ENCODE results near the gene IGFBP4.

Gene IGFBP4

DNA sequence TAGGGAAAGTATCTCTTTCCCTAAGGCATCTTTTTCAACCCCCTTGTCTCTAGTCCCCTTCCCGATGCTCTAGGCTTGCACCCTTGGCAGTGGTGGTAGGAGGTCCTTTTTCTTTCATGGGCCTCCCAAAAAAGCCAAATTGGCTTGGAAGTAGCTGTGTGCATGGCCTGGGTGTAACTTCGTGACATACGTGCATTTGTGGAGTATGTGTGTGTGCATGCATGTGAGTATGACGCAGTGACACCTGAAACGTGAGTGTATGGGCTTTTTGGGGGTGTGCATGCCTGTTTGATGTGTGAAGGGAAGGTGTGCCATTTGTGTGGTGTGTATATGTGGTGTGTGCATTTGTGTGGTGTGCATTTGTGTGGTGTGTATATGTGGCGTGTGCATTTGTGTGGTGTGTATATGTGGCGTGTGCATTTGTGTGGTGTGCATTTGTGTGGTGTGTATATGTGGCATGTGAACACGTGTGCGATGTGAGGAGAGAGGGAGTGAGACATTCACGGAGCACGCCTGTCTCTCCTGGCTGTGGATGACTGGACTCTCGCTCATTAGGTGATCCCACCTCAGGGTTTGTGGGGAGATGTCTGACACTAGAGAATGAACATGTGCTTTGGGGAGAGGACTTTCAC lies 15.7 kb downstream of the IGFBP4 start:
- POLR2A ChIA-PET: interaction anchor here (0.9 to 1.2 kb wide), 3 partner anchors 15 to 41 kb away, joined by 3 to 4 read pairs (median 3); partner anchors contain the start of gene TOP2A

DNA sequence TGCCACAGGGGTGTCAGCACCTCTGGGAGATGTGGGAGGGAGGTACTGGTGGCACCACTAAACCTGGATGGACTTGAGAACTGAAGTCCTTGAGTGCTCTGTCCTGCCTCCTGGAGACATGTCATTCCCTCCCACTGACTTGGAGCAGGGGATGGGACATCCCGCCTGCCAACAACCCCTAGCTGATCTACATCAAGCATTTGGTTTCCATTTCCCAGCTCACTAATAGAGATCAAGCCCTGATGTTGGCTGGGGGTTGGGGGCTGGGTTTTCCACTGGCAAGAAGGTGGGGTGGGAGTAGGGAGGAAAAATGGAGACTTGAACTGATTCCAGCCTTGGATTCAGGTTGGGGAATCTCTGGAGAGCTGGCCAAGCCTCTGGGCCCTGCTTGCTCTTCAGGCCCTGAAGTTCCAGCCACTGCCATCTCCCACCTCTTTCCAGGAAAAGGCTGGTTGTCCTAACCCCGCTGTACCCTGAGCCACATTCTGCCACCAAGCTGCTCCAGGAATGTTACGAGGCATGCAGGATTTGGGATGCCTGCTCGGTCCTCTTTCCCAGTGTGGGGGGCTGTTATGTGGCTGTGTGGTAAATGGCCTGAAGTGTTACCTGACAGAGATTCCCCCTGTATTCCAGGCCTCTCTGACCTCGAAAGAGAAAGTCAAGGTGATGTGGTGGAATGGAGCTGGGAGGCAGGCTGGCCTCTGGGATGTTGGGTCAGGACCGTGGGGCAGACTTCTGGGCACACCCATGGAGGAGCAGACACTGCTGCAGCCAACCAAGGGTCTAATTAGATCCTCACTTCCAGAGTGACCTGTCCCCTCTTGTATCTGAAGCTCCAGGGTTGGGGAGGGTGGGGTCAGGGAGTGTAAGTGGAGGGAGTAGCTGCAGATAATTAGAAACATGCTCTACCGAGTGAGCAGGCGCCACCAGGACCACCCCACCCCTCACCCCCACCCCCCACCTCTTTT lies 16.7 kb downstream of the IGFBP4 start:
- CTCF ChIA-PET: interaction anchor here (0.5 to 2.3 kb wide), 2 partner anchors 10 to 16 kb away, joined by 5 to 10 read pairs; no protein-coding TSS in a partner anchor
- DNase-seq (ENCODE audit: extremely low spot score): no peak

More for the DNA sequence above, 15.7 kb downstream of the IGFBP4 start:
- no peak for TF ChIP-seq HDGF (IDR thresholded peaks at IDR 0.05; ENCODE audit: borderline replicate concordance)
- no peak for TF ChIP-seq FOXM1 (IDR thresholded peaks at IDR 0.05; ENCODE audit: borderline replicate concordance)
- no peak for TF ChIP-seq FOXK2 (IDR thresholded peaks at IDR 0.05)
- TF ChIP-seq SP1 (IDR thresholded peaks at IDR 0.05): no peak
- no peak for TF ChIP-seq SUZ12 (IDR thresholded peaks at IDR 0.05)
- TF ChIP-seq, protein P1, sequence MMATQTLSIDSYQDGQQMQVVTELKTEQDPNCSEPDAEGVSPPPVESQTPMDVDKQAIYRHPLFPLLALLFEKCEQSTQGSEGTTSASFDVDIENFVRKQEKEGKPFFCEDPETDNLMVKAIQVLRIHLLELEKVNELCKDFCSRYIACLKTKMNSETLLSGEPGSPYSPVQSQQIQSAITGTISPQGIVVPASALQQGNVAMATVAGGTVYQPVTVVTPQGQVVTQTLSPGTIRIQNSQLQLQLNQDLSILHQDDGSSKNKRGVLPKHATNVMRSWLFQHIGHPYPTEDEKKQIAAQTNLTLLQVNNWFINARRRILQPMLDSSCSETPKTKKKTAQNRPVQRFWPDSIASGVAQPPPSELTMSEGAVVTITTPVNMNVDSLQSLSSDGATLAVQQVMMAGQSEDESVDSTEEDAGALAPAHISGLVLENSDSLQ (IDR thresholded peaks at IDR 0.05): no peak
- no peak for TF ChIP-seq LEF1 (IDR thresholded peaks at IDR 0.05; ENCODE audit: borderline replicate concordance)
- no peak for TF ChIP-seq FOXA1 (IDR thresholded peaks at IDR 0.05)
- TF ChIP-seq ARNT (IDR thresholded peaks at IDR 0.05): no peak
- no peak for TF ChIP-seq ZNF384 (IDR thresholded peaks at IDR 0.05)
- no peak for TF ChIP-seq TARDBP (IDR thresholded peaks at IDR 0.05)
- TF ChIP-seq L3MBTL2 (conservative IDR thresholded peaks at IDR 0.05): no peak
- no peak for TF ChIP-seq ELF4 (IDR thresholded peaks at IDR 0.05)
- no peak for TF ChIP-seq NFRKB (IDR thresholded peaks at IDR 0.05)
- no peak for TF ChIP-seq BHLHE40 (IDR thresholded peaks at IDR 0.05; ENCODE audit: borderline replicate concordance)
- no peak for TF ChIP-seq CTBP1 (IDR thresholded peaks at IDR 0.05; ENCODE audit: borderline replicate concordance)
- DNase-seq (ENCODE audit: extremely low spot score): no peak
- CTCF ChIA-PET: interaction anchor here (0.5 to 2.3 kb wide), 3 partner anchors 11 to 131 kb away, joined by 3 to 10 read pairs (median 5); no protein-coding TSS in a partner anchor

DNA sequence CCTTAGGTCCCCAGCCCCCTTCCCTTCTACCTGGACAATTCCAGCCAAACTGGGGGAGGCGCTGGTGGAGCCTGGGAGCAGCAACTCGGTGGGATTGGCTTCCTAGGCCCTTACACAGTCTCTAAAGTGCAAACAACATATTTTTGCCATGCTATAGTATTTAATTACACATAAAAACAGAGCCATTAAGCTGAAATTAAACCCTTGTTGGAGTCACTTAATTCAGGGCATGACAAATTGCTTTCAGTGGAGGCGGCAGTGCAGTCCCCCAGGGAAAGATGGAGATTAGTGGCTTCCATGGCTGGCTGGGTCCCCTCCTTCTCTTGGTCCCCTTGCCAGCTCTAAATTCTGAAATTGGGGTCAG lies 17.3 kb downstream of the IGFBP4 start:
- DNase-seq (ENCODE audit: extremely low spot score): no peak
- no peak for TF ChIP-seq FOXA1 (IDR thresholded peaks at IDR 0.05)
- no peak for TF ChIP-seq NFRKB (IDR thresholded peaks at IDR 0.05)
- TF ChIP-seq FOXM1 (IDR thresholded peaks at IDR 0.05; ENCODE audit: borderline replicate concordance): no peak
- TF ChIP-seq ARNT (IDR thresholded peaks at IDR 0.05): no peak
- TF ChIP-seq FOXK2 (IDR thresholded peaks at IDR 0.05): no peak
- TF ChIP-seq, protein P1 (IDR thresholded peaks at IDR 0.05): no peak
- TF ChIP-seq CTBP1 (IDR thresholded peaks at IDR 0.05; ENCODE audit: borderline replicate concordance): no peak
- TF ChIP-seq BHLHE40 (IDR thresholded peaks at IDR 0.05; ENCODE audit: borderline replicate concordance): no peak
- no peak for TF ChIP-seq LEF1 (IDR thresholded peaks at IDR 0.05; ENCODE audit: borderline replicate concordance)
- TF ChIP-seq TARDBP (IDR thresholded peaks at IDR 0.05): no peak
- CTCF ChIA-PET: interaction anchor here (2.3 kb wide), 1 partner anchor 16 kb away, joined by 10 read pairs; no protein-coding TSS in a partner anchor
- POLR2A ChIA-PET: interaction anchor here (1.5 kb wide), 1 partner anchor 17 kb away, joined by 4 read pairs; the partner anchor contains the start of gene IGFBP4

More for the DNA sequence above, 16.7 kb downstream of the IGFBP4 start:
- no peak for TF ChIP-seq LEF1 (IDR thresholded peaks at IDR 0.05; ENCODE audit: borderline replicate concordance)
- no peak for TF ChIP-seq BHLHE40 (IDR thresholded peaks at IDR 0.05; ENCODE audit: borderline replicate concordance)
- TF ChIP-seq FOXA1 (IDR thresholded peaks at IDR 0.05): no peak
- no peak for TF ChIP-seq ELF4 (IDR thresholded peaks at IDR 0.05)
- no peak for TF ChIP-seq ZNF384 (IDR thresholded peaks at IDR 0.05)
- no peak for TF ChIP-seq ARNT (IDR thresholded peaks at IDR 0.05)
- TF ChIP-seq TARDBP (IDR thresholded peaks at IDR 0.05): no peak
- TF ChIP-seq CTBP1 (IDR thresholded peaks at IDR 0.05; ENCODE audit: borderline replicate concordance): no peak
- TF ChIP-seq NFRKB (IDR thresholded peaks at IDR 0.05): no peak
- TF ChIP-seq FOXK2 (IDR thresholded peaks at IDR 0.05): no peak
- no peak for TF ChIP-seq SP1 (IDR thresholded peaks at IDR 0.05)
- no peak for TF ChIP-seq SUZ12 (IDR thresholded peaks at IDR 0.05)
- TF ChIP-seq FOXM1 (IDR thresholded peaks at IDR 0.05; ENCODE audit: borderline replicate concordance): no peak
- TF ChIP-seq HDGF (IDR thresholded peaks at IDR 0.05; ENCODE audit: borderline replicate concordance): no peak
- no peak for TF ChIP-seq L3MBTL2 (conservative IDR thresholded peaks at IDR 0.05)
- TF ChIP-seq, protein P1 (IDR thresholded peaks at IDR 0.05): no peak
- POLR2A ChIA-PET: interaction anchor here (0.9 to 1.5 kb wide), 2 partner anchors 16 to 42 kb away, joined by 4 read pairs; partner anchors contain the start of genes IGFBP4 and TOP2A

DNA sequence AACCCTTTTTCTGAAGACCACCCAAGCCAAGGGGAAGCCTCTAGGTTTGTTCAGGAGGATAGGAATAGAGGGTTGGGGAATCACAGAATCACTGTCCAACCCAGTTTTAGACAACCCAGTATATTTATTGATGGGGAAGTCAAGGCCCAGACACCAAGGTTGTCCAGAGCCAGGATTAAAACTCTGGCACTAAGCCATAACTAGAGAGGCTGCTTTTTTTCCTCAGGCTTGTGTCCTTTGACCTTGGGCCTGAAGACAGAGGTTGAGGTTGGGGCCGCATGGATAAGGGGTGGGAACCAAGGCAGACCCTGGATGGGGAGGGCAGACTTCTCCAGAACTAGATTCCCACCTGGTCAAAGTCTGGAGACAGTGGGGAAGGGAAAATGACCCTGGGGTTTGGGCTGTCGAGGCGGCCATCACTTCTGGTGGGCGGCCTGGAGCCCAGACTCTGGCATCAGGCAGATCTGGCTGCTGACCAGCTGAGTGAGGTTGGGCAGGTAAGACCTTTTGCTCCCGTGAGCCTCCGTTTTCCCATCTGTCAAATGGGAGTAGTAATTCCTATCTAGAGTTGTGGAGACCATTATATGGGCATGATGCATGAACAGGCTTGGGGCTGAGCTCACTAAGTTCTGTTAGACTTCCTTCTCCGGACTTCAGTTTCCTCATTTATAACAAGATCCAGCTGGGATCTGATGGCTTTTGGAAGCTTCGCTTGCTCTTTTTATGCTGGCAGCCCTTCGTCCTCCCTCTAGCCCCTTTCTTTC lies 17.9 kb downstream of the IGFBP4 start:
- ChIA-PET CTCF (interaction anchor here (2.3 kb wide), 1 partner anchor 15 kb away, joined by 10 read pairs; no protein-coding TSS in a partner anchor), POLR2A (interaction anchor here (1.5 kb wide), 1 partner anchor 17 kb away, joined by 4 read pairs; the partner anchor contains the start of gene IGFBP4)
- no peak for TF ChIP-seq ARNT (IDR thresholded peaks at IDR 0.05)
- TF ChIP-seq FOXM1 (IDR thresholded peaks at IDR 0.05; ENCODE audit: borderline replicate concordance): no peak
- no peak for TF ChIP-seq TARDBP (IDR thresholded peaks at IDR 0.05)
- no peak for TF ChIP-seq SUZ12 (IDR thresholded peaks at IDR 0.05)
- TF ChIP-seq BHLHE40 (IDR thresholded peaks at IDR 0.05; ENCODE audit: borderline replicate concordance): no peak
- no peak for DNase-seq (ENCODE audit: extremely low spot score)

All from HEK293T (cell line).